LHCN-M2 (cell line): ENCODE data around the gene MICALL2. TPM values are rescaled to one million over a fixed set of nuclear protein-coding genes. Genes with fewer than 3 reads are reported as not detected.

Source experiments
- DNase-seq: peaks from one replicate; pipeline ENCODE4 v3.0.0-alpha.2; 2012; ENCODE audit warnings: low read depth
- total RNA-seq: library from RNA; depleted of rRNA; stranded (reverse); fragments of >200 nt; gene quantifications from 2 replicates; pipeline ENCODE4 v1.2.3, GENCODE V29; 2014

Gene MICALL2
- total RNA-seq, 1 experiment from 2014 or later = 25.5 TPM

DNA sequence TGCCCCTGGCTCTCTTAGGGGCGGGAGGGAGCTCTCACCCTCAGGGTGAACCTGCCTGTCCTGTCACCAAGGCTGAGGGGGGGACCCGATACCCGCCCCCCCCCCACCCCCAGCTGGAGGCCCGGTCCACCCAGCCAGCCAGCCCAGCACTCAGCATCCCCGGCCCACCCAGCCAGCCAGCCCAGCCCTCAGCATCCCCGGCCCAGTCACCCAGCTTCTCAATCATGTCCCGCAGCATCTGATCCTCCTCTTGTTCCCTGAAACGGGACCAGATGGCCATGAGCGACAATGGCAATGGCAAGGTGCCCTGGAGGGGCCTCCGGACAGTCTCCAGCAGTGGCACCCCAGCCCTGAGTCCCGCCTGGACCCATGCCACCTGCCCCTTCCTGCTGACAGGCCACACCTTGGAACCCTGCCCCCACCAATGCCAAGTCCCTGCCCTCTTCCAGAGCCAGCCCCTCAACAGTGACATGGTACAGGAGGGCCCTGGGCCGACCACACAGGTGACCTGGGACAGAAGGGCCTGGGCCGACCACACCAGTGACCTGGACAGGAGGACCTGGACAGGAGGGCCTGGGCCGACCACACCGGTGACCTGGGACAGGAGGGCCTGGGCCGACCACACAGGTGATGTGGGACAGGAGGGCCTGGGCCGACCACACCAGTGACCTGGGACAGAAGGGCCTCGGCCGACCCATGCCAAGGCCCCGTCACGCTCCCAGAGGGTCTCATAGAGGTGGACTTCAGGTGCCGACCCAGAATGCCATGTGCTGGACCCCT is 24.2 kb downstream of the MICALL2 start:
- no peak for DNase-seq

DNA sequence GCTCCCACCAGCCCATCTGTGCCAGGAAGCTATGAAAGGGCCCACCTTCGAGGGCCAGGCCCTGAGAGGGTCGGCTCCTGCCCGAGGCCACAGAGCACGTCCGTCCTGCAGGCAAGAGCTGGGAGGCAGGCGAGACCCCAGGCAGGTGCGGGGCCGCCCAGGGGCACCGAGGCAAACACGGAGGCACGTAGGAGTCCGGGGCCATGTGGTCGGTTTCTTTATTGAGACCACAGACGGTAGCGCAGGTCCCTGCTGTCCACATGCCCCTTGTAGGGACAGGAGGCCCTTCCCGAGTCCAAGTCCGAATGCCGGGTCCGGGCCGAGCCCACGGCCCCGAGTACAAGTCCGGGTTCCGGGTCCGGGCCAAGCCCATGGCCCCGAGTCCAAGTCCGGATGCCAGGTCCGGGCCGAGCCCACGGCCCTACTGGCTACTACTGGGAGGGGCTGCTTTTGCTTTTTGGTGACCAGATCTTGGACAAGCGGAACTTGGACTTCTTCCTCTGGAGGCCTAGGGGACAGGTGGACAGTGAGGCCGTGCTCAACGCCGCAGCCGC is 25.0 kb downstream of the MICALL2 start:
- no peak for DNase-seq

DNA sequence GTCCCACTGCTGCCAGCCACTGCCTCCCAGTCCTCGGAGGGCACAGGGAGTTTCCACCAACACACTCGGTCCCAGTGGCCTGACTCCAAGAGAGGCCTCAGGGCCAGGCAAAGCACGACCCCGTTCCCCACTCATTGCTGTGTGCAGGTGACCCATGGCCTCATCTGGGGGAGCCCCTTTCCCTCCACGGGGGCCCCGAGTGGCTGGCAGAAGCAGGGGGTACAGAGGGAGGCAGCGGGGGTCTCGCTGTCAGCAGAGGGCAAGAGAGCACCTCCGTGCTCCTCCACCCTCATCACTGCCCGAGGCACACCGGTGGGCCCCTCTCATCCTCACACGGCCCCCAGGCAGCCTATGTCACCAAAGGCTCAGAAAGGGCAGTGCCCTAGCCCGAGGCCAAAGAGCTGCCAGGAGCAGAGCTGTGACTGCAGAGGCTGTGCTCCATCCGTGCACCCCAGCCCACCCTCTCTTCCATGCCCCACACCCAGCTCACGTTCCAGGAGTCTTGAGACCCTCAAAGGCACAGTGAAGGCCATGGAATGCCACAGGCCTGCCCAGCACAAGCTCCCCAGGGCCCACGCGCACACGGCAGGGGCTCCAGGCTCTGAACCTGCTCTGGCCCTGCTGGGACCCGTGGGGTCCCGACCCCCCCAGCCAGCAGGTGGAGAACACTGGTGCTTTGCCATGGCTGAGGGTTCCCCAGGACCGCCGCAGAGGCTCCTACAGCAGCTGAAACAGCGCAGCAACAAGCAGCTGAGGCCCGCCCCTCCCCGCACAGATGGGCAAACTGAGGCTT is 25.9 kb downstream of the MICALL2 start:
- DNase-seq = no peak

- DNase-seq = peak; percentile 46
Measured at GRCh38 chr7:1432411-1433082, 26.7 kb downstream of the MICALL2 start.

- no peak for DNase-seq
Measured at GRCh38 chr7:1431634-1432380, 27.5 kb downstream of the MICALL2 start.

DNA sequence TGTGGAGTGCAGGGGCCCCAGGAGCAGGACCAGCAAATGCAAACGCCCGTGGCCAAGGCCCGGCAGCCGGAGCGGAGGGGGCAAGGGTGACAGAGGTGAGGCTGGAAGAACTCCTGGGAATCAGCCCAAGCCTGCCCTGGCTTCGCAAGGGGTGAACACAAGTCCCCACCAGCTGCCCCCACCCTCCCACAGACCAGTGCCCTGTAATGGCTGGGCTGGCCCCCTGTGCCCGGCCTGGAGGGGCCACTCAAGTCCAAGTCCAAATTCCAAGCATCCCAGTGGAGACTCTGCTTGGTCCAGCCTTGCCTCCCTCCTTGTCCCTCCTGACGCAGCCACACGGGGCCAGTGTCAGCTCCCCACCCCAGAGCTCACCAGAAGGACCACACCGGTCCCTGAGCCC is 28.0 kb downstream of the MICALL2 start:
- no peak for DNase-seq

DNA sequence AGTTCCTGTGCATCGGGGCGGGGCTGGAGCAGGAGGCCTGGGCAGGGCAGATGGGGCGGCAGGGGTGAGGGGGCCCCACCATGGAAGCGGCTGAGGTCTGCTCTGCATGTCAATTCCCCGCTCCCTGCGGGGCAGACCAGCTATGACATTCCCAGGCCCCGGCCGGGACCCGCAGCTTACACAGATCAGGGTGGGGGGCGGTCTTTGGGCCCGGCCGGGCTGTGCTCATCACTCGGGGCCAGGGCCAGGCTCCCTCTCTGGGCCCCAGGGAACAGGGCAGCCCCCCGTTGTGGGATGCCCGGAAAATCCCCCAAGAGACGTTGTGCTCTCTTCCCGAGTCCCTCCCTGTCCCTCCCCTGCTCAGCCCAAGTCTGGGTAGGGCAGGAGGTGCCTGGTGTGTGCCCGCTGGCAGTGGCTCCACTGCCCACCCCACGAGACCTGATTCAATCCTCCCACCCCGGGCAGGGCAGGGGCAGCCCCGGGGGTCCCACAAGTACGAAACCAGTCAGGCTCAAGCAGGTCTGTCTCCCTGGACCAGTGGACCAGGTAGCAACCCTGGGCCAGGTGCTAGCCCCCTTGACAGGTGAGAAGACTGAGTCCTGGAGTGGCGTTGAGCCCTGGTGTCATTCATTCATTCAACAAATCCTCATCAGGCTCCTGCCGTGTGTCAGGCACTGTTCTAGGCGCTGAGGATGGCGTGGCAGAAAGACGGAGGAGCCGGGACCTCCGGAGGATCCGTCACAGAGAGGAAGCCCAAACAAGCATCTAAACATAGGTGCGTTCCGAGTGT is 29.0 kb downstream of the MICALL2 start:
- no peak for DNase-seq

- DNase-seq = no peak
Measured at GRCh38 chr7:1428941-1429501, 30.2 kb downstream of the MICALL2 start.

DNA sequence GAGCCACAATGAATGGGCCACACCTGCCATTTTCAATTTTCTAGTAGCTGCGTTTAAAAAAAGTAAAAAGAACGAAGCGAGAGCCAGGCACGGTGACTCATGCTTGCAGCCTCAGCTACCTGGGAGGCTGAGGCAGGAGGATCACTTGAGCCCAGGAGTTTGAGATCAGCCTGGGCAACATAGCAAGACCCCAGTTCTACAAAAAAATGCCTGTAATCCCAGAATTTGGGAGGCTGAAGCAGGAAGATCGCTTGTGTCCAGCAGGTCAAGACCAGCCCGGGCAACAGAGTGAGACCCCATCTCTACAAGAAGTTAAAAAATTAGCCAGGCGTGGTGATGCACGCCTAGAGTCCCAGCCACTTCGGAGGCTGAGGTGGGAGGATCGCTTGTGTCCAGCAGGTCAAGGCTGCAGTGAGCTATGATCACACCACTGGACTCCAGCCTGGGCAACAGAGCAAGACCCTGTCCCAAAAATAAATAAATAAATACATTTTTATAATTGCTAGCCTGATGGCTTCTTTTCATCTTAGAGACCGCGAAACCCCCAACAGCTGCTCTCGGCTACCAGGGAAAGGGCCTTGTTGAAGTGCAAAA is 32.1 kb downstream of the MICALL2 start:
- DNase-seq = no peak

DNA sequence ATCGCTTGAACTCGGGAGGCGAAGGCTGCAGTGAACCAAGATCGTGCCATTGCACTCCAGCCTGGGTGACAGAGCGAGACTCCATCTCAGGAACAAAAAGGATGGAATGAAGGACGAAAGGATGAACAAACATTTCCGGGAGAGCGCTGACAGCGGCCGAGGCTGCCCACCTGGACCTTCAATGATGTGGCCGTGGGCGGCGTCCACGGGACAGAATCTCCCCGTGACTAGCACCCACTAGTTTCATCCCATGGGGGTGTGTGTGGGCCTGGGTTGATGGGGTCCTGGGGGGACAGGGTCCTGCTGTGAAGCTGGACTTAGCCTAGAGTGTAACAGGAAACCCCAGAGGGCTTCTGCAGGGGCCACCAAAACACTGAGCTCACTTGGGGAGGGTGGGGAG is 32.8 kb downstream of the MICALL2 start:
- no peak for DNase-seq

DNA sequence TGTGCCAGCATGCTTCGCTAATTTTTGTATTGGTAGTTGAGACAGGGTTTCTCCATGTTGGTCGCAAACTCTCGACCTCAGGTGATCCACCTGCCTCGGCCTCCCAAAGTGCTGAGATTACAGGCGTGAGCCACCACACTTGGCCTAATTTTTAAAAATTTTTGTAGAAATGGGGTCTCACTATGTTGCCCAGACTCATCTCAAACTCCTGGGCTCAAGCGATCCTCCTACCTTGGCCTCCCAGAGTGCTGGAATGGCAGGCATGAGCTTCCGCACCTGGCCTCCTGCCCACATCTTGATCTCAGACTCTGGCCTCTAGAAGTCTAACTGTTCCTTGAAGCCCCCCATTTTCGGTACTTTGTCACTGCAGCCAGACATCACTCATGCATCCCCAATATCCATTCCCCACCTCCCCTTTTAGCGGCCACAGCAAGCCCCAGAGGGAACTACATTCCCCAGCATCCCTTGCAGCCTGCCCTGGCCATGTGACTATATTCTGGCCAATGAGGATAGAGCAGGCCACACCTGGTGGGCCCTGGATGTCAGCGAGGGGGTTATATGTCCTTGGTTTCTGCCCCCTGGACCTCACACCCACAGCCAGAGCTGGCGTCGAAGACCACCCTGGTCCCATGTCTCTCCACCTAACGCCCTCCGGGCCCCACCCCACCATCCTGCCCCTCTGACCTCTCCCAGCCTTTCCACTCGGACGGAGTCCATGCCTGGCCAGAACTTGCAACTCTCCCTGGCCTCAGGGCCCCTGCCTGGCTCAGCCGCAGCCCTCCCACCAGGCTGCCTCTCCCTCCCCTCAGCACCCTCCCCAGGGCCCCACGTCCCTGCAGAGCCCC is 33.8 kb downstream of the MICALL2 start:
- peak; percentile 15 for DNase-seq

- DNase-seq = no peak
Measured at GRCh38 chr7:1424041-1424440, 35.2 kb downstream of the MICALL2 start.

DNA sequence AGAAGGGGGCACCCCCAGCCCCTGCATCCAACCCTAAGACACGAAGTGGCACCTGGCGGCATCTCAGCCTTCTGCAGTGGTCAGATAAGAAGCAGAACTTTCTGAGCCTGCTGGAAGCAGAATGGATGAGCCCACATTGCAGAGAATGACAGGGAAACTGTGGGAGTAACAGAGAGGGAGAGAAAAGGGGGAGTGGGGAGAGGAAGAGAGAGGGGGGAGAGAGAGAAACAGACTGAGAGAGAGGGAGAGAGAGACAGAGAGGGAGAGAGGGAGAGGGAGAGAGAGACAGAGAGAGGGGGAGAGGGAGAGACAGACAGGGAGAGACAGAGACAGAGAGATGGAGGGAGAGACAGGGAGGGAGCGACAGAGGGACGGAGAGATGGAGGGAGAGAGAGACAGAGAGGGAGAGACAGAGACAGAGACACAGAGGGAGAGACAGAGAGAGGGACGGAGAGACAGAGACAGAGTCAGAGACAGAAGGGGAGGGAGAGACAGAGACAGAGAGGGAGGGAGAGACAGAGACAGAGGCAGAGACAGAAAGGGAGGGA is 35.9 kb downstream of the MICALL2 start:
- no peak for DNase-seq

DNA sequence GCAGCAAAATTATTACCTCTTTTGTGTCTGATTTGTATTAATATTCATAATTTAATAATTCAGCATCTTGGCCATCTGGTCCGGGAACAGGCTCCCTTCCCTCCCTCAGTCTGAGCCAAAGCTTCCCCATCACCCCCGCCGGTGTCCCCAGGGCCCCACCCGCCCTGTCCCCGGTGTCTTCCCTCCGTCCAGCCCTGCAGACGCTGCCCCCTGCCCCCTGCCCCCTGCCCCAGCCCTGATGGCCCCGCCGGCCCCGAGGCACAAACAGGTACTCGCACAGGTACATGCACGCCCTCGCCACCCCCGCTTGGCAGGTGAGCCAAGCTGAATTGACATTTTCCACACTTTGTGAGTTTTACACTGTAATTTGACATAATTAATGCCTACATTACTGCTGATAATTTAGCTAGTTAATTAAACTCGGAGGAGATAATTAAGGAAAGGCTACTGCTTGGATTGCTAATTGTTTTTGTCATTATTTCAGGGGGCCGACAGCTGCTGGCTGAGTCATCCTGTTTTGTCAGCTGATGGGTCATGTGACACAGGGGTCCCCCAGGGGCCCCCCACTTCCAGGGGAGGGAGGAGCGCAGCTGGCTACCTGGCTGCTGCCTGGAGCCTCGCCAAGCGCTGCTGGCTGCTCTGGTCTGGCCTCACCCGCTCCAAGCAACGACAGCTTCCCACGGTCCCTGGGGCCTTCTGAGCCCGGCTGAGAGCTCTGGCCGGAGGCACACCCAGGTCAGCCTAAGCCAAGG is 36.6 kb downstream of the MICALL2 start:
- DNase-seq = peak; percentile 70

DNA sequence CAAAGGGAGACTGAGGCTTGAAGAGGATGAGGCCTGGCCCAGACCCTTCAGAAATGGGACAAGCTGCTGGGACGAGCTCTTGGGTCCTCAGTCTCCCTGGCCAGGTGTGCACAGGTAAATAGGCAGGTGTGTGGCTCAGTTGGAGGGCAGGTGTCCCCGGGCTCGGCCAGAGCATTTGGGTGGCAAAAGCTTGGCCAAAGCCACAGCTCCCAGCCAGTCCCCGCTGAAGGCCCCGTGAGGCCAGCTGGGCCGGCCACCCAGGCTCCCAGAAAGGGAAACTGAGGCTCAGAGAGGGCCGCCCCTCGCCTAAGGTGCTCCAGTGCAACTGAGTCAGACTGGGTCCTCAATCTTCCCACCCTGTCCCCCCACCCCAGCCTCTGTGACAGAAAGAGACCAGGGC is 37.3 kb downstream of the MICALL2 start:
- DNase-seq = no peak

GRCh38 chr7:1421020-1421790 is 38.1 kb downstream of the MICALL2 start:
- DNase-seq = no peak

GRCh38 chr7:1419688-1420087 is 39.6 kb downstream of the MICALL2 start:
- DNase-seq = no peak
